ENCODE results near the gene SPINT2.

GRCh38 chr19:38251564-38252051, 12.8 kb upstream of the SPINT2 start:
- TF ChIP-seq CTCF (conservative IDR thresholded peaks at IDR 0.05; ENCODE audit: low read depth, low read length): no peak
- no peak for TF ChIP-seq EZH2 (IDR thresholded peaks at IDR 0.05; ENCODE audit: borderline replicate concordance, low read depth, low read length, poor library complexity, severe bottlenecking)

All from A673 (cell line).